HG02571 (cell line): ENCODE measurements around the gene WASHC3.
A peak's percentile ranks its signal among the peaks of the same experiment; 100 is the strongest.
"Not testable (repeated sequence)": the region's sequence is repeated elsewhere in the genome, so short reads cannot be mapped to it uniquely, and the experiment has no call there.

Experiments used
- ATAC-seq: cut with Tn5 transposase; IDR thresholded peaks from one replicate; pipeline ENCODE4 v1.9.1; 2021; ENCODE audit warnings: mild to moderate bottlenecking, moderate library complexity; ENCODE audit not compliant: unreplicated experiment

Gene WASHC3, protein sequence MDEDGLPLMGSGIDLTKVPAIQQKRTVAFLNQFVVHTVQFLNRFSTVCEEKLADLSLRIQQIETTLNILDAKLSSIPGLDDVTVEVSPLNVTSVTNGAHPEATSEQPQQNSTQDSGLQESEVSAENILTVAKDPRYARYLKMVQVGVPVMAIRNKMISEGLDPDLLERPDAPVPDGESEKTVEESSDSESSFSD

DNA sequence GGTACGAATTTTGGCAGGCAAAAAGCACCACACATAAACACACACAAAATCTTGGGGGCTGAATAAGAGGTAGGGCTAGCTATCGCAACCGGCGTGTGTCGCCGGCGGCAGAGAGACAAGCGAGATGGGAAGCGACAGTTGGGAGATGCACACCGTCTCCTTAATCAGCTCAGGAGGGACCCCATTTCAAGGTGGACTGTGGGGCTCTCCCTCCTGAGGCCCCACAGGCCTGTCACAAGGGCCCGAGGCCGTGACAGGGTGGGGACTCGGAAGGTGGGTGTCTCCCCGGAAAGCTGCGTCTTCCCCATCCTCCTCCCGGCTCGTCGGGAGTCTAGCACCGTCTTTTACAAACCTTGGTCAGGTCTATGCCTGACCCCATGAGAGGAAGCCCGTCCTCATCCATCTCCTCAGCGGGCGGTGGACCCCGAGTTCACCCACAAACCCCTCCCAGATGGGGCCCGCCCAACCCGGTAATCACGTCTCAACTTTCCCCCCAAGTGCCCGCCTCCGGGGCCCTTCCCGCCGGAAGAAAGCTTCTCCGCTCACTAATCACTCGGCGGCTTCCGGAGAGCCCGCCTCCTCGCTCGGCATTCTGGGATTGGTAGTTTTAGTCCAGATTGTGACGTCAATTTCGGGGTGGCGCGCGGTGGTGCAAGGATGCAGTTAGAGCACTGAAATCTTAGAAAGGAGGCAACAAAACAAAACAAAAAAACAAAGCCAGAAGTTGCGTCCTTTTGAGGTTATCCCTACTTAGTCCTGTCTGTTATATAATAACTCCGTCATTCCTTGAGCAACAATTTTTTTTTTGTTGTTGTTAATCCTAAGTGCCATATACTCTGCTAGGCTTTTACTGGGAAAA lies at the start of gene WASHC3:
Gene WASHC3, minus strand, starts transcription at position 432 of the 859 bp plus-strand sequence. Its CDS starts 29 bp downstream, at position 403.
- ATAC-seq, result peak; percentile 95

DNA sequence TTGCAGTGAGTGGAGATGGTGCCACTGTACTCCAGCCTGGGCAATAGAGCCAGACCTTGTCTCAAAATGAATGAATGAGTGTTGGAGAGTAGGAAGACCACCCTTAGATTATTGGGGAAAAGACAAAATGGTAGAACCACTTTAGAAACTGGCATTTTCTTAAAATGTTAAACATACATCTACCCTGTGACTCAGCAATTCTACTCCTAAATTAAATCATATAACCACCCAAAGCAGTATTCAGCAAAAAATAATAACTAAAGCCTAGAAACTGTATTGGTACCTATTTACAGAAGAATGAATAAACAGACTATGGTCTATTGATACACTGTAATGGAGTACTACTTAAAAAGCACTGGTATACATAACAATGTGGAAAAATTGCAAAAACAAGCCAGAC lies 49.0 kb upstream of the WASHC3 start:
- no peak for ATAC-seq

DNA sequence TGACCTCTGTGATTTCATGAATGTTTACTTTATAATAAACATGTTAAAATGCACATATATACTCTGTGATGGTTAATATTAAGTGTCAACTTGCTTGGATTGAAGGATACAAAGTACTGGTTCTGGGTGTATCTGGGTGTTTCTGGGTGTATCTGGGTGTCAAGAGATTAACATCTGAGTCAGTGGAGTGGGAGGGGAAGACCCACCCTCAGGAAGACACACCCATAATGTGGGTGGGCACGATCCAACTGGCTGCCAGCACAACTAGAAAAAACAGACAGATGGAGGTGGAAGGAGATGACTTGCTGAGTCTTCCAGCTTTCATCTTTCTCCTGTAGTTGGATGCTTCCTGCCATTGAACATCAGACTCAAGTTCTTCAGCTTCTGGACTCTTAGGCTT lies 46.2 kb upstream of the WASHC3 start:
- no peak for ATAC-seq

DNA sequence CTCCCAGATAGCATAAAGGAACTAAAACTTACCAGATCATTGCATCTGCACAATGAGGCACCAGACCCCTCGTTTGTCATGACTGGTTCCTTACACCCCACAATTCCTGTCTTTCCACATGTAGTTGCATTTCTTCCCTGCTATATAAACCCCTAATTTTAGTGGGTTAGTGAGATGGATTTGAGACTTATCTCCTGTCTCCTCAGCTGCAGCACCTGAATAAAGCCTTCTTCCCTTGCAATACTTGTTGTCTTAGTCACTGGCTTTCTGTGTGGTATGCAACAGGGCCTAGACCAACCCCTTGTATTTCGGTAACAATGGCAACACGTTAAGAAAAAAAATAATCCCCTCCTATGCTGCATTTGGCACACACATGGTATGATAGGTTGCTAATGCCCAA lies 45.1 kb upstream of the WASHC3 start:
- no peak for ATAC-seq

DNA sequence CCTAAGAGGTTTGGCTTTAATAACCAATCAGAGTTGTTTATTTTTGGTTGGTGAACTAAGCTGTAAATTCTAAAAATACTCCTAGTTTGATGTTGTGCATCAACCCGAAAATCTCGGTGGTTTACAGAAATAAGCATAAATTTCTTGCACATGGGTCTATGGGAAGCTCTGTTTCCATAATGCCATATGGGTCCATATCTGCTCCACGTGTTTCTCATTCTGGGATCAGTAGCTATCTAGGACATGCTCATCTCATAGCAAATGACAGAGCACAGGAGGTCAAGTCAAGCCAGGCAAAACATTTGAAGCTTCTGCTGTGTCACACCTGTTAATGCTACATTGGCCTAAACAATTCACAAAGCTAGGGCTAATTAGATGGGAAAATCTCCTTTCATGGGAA lies 35.1 kb upstream of the WASHC3 start:
- no peak for ATAC-seq

DNA sequence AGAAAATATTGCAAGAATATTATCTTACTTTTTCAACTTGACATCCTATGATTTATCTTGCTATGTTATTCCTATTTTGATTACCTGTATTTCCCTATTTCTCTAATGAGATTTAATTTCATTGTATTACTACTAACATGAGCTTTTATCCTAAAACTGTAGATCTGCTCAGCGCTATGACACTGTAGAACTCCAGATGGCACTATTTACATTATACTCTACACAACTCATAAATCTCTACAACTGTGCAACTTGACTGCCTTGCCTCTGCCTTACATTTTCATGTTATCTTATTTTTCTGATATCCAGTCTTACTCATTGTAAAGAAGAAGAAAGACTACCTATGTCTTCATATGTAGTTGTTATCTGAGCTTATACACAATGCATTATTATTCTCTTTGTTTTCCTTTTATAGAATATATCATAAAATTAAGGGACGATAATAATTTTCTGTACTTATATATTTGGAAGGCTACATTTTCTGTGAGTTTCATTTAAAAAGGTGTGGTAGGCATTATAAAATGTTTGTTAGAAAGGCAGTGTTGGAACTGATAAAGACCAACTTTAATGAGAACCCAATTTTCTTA lies 34.0 kb upstream of the WASHC3 start:
- no peak for ATAC-seq

DNA sequence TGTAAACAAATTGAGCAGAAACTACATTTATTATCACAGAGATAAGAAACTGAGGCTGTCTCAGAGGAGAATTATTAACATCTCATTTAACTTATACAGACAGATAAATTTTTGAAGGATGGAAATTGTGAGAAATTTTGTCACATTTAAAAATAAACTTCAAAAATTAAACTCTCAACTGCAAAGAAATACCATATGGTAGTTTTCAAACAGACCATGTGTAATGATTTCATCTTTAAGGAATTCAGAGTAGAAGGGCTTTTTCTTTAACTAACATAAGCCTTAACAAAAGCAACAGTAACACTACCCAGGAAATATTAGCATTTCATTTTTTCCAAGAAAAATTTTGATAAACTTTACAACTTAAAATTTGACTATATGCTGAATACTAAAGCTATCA lies 31.5 kb upstream of the WASHC3 start:
- ATAC-seq, result no peak

DNA sequence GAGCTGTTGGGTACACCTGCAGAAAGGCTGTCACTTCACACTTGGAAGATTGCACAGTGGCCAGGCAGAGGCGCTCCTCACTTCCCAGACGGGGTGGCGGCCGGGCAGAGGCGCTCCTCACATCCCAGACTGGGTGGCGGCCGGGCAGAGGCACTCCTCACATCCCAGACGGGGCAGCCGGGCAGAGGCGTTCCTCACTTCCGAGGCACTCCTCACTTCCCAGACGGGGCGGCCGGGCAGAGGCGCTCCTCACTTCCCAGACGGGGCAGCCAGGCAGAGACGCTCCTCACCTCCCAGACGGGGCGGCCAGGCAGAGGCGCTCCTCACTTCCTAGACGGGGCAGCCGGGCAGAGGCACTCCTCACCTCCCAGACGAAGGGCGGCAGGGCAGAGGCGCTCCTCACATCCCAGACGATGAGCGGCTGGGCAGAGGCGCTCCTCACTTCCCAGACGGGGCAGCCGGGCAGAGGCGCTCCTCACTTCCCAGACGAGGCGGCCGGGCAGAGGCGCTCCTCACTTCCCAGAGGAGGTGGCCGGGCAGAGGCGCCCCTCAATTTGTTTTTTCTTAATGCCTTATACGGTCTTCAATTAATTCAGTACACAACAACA lies 27.5 kb upstream of the WASHC3 start:
- ATAC-seq, result not testable (repeated sequence)

DNA sequence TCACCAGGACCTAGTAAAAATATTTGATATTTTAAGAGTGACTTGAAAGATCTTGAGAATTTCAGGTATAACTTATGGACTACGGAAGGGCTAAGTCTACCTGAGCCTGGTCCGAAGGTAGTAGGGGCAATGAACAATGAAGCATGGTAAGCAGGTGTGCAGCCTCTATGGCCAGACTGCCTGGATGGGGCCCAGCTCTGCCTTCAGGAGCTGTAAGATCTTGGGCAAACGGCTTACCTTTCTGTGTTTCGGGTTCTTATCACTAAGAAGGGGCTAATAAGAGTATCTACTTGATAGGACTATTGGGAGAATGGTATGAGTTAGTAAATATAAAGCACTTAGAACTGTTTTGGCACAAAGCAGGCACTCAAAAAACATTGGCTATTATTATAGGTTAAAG lies 19.1 kb upstream of the WASHC3 start:
- ATAC-seq, result no peak

DNA sequence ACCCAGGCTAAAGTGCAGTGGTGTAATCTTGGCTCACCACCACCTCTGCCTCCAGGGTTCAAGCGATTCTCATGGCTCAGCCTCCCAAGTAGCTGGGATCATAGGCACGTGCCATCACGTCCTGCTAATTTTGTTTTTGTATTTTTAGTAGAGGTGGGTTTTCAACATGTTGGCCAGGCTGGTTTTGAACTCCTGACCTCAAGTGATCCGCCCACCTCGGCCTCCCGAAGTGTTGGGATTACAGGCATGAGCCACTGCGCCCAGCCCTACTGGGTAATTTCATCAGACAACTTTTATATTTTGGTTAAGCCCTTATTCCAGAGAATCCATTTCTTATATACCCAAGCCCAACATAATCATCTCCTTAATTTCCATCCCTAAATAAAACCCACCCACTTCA lies 10.3 kb upstream of the WASHC3 start:
- not testable (repeated sequence) for ATAC-seq

DNA sequence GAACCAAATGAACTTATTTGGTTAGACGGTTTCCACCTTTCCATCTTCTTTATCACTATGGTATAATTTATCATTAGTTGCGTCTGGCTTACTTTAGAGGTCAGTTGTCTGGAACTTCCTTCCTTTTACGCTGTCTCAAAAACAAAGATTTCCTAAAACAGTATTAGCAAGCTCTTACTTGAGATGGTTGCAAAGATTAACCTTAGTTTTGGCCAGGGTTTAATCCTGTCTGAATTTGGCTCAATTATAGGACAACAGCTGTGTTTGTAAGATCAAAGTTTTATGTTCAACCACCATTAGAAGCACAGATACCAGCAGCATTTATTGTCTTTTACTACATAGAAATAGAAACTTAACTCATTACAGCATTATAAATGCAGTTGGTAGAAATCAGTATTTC lies 7.9 kb upstream of the WASHC3 start:
- ATAC-seq, result no peak

DNA sequence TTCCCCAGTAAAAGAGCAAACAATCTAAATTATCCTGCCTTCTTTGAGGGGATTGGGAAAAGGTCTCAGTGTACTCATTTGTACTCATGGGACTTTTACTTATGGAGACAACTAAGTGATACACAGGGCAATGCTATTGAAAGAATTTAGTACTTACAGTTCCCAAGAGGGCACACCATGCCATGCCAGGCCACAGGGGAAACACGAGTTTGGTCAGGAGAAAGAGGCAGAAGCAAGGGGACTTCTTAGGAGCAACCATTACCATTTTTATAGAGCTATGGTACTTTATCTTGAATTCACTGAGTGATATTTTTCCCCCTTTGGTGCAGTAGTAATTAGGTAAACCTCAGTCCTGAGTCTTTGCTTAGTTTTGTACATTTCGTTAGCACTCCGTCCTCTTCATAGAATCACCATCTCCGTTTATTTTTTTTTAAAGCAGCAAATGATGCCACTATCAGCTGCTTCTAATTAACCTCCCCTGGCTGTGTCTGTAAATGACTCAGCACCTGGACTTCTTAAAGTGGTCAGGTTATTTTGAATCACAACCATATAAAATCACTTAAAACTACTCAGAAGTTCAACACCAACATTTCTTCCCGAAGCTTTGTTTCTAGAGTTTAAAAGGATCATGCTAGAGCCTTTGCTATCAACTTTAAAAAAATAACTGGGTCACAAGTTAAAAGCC lies 5.9 kb upstream of the WASHC3 start:
- no peak for ATAC-seq

DNA sequence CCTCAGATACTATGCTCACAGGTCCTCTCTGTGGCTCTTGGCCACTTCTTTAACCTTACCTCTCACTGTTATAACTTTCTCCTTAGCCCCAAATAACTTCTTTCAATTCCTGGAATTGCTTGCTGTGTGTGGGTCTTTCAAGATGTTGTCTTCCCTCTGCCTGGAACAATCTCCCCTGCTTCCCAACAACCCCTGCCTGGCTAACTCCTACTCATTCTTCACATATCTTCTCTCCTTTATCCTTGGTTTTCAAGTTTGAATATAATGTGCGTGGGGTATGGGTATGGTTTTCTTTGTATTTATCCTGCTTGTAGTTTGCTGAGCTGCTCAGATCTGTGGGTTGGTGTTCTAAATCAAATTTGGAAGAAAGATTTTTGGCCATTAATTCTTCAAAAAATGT lies 2.7 kb upstream of the WASHC3 start:
- ATAC-seq, result no peak

DNA sequence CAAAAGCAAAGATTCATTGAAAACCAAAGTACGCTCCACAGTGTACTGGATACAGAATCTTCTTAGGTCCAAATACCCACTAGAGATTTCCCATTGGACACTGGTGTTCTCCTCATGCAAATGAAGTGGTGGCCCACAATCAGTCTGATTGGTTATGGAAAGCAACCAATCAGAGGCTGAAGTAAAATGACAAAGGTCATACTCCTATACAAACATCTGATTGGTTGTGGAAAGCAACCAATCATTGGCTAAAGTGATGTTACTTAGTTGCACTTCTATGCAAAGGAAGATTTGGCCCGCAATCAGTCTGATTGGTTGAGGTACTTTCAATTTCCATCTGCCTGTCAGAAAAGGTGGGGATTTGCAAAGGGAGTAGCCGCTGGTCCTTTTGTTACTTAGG lies 1.3 kb upstream of the WASHC3 start:
- ATAC-seq, result no peak

DNA sequence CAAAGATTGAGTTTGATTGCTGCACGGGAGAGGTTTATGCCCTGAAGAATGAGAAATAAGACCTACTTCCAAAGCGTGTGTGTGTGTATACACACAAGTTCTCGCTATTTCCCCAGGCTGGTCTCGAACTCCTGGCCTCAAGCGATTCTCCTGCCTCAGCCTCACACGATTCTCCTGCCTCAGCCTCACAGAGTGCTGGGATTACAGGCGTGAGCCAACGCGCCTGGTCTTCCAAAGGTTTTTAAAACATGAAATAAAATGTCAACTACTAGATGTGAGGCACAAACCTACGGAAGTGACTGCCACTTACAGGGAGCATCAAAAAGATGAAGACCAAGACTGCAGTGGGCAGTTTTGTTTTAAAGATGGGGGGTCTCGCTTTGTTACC lies 622 bp upstream of the WASHC3 start:
- no peak for ATAC-seq

DNA sequence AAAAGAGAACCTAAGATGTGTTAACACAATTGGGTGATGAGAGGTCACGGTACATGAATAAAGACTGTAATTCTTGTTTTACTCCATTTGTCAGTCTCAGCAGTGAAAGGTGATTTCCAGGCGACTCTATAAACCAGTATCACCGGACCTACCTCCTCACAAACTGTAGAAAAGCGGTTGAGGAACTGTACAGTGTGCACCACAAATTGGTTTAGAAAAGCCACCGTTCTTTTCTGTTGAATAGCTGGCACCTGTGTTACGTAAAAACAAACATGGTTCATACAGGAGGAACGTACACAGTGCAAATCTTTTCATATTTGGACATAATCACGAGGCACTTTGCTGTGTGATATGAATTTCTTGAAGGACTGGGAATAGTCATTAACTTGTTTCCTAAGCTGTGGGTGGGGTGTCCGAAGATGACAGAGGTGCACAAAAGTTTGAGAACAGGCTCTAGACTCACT lies 663 bp downstream of the WASHC3 start:
- ATAC-seq, result peak; percentile 25

DNA sequence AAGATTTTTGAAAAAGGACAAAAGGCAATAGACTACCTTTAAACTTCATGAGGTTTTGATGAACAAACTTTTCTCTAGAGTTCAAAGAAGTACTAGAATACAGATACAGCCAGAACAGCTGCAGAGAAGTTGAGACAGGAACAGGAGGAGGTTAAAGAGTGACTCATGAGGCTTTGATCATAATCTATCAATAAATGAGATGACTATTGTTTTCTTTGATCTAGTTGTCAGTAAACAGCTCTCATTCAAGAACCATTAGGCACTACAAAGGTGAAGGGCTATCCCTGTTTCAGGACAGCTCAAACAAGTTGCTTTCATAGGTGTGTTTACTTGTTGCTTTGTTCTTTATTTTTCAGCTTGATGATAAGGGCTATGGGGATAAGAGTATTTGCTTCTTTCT lies 2.4 kb downstream of the WASHC3 start:
- ATAC-seq, result no peak

DNA sequence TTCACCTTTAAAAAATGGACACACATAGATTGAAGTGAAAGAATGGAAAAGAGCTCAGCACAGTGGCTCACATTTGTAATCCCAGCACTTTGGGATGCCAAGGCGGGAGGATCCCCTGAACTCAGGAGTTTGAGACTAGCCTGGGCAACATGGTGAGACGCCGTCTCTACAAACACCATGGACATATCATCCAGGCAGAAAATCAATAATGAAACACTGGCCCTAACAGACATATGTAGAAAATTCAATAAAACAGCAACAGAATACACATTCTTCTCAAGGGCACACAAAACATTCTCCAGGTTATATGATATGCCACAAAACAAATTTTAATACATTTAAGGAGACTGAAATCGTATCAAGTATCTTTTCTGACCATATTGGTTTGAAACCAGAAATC lies 7.4 kb downstream of the WASHC3 start:
- no peak for ATAC-seq

DNA sequence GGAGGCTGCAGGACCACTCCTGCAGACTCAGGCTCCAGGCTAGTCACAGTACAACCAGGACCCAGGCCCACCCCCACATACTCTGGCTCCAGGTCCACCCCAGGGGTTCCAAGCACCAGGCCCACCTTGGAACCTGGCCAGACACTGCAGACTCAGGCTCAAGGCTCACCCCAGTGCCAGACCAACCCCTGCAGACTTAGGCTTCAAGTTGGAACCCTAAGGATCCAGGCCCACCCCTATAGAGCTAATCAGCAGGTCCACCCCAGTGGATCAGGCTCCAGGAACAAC lies 8.8 kb downstream of the WASHC3 start:
- ATAC-seq, result no peak

DNA sequence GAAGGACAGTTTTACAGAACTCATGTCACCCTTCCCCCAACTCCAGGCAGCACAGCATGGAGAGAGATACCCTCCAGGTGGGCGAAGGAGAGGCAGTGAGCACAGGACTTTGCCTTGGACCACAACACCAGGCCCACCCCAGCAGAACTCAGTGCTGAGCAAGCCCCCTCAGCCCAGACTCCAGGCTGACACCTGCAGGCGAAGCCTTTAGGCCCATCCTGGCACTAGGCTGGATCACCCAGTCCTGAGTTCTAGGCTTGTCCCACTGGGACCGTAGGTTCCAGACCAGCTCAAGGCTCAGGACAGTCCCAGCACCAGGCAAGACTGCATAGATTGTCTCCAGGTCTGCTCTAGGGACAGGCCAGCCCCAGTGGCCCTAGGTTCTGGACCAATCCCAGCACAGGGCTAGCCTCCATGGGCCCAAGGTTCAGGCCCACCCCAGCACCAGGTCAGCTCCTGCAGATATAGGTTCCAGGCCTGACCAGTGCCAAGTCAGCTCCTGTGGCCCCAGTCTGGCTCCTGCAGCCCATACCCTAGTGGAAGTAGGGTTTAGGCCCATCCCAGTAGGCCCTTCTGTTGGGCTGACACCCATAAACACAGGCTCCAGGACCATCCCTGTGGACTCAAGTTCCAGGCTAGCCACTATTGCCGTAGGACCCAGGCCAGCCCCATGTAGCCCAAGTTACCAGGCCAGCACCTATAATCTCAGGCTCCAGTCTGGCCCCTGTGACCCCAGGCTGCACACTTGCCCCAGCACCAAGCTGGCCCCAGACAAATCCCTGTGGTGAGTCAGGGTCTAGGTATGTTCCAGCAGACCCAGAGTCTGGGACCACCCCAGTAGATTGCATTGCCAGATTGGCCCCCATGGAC lies 9.4 kb downstream of the WASHC3 start:
- ATAC-seq, result no peak
